GM18909 (cell line): ENCODE data around the gene CHST13.

Experiments
- ATAC-seq: cut with Tn5 transposase; IDR thresholded peaks from one replicate; pipeline ENCODE4 v1.9.1; 2021; ENCODE audit warnings: mild to moderate bottlenecking; ENCODE audit not compliant: unreplicated experiment, poor library complexity

The CHST13 gene

DNA sequence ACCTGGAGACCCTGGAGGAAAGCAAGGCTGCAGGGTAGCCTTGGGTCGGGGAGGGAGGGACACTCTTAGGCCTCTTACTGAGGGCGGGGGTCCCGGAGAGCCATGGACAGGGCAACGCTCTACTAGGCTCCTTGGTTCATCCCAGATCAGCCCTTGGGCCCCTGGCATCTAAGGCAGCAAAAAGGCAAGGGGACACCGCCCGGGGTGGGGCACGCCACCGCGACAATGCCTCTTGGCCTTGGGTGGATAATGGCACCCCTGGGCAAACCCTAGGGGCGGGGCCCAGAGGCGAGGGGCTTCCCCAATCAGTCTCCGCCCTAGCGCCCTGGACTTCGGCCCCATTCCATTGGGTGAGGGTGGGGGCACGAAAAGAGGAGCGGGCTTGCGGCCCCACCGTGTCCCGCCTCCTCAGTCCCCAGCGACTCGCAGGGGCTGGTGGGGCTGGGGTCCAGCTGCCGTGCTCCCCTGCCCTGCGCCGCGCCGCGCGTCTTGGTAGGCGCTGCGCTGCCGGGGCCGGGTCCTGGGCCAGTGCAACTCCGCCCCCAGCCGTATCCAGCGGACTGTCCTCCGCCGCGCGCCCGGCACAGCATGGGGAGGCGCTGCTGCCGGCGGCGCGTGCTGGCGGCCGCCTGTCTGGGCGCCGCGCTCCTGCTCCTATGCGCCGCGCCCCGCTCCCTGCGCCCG lies at the start of gene CHST13:
TSS of gene CHST13 (plus strand) at position 411 of the 684 bp plus-strand sequence. CDS start at position 589, 178 bp downstream.
- no peak for ATAC-seq

- ATAC-seq, result peak; percentile 24
These were observed 49.2 kb upstream of the CHST13 start for GRCh38 chr3:126474498-126475412.

GRCh38 chr3:126475413-126476114 lies 48.4 kb upstream of the CHST13 start, which contains the start of gene ZXDC:
TSS of gene ZXDC (minus strand) at chr3:126475891. CDS start at chr3:126475865, 26 bp downstream.
- ATAC-seq, result peak; percentile 89

DNA sequence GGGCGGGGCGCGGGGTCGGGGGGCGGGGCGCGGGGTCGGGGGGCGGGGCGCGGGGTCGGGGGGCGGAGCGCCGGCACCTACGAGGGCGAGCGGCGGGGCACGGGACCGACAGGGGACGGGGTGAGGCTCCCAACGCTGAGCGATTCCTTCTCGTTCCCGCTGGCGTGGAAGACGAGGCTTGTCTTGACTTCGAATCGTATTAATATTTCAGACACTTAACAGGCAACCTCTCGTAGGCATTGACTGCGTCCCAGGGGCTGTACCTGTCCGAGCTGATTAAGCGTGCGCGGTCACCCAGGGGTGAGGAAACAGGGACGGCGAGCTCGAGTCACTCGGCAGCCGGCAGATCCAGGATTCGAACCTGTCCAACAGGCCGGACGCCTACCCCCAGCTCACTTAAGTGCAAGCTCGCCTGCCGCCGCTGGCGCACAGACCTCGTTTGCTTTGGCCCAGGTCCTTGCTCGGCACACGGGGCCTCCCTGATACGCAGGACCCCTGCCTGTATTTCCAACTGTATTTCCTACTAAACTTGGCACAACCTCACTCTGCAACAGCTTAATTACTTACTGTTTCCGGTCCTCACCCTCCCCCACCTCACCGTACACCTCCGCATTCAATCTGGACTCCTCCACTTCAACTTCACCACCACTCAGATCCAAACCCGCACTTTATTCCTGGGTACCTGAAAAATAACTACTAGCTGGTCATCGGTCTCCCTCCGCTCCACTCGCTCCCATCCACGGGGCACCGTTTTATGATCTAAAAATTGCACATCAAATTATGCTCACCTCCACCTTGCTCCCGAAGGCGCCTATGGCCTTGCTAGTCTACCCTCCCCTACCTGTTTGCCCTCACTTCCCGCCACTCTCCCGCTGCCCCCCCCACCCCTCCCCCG lies 47.5 kb upstream of the CHST13 start:
- ATAC-seq, result peak; percentile 25

DNA sequence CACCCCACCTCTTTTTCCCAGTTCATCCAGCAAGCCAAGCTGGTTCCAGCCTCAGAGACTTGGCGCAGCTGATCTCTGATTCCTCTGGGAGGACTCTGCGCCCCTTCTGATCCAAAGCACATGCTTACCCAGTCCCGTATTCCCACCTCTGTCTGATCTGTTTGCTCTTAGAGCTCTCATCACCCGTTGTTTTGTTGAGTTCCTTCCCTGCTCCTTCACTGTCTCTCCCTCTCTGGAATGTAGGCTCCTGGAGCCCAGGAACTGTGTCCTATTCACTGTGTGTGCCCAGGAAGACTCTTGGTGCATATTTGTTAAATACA lies 46.9 kb upstream of the CHST13 start:
- no peak for ATAC-seq

GRCh38 chr3:126478581-126479310 lies 45.2 kb upstream of the CHST13 start:
- ATAC-seq, result no peak

DNA sequence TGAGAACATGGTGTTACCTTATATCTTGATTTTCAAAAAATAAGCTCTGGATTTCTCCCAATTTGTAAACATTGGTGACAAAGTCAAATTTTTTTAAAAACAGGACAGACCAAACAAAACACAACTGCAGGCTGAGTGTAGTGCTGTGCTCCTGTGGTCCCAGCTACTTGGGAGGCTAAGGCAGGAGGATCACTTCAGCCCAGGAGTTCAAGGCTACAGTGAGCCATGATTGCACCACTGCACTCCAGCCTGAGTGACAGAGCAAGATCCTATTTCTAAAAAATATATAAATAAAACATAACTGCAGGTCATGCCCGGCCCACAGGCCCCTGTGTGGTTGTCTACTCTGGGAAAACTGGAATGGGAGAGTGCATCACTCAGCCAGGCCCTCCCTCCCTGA lies 44.3 kb upstream of the CHST13 start:
- no peak for ATAC-seq

DNA sequence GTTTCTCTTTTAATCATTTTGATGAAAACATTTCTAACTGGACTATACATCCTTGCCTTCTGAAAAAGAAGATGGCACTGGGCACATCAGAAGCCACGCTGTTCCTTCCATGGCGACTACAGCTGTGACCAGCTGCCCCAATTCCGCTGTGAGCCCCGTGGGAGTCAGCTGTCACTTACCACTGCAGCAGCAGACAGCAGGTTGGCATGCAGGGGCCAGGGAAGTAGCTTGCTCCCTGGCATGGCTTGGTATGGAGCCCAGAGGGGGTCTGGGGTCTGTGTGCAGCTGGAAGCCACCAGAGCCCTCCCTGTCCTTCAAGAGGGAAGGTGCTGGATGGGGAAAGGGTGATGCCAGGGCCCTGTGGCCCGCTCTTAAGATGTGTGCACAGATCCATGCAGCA lies 43.7 kb upstream of the CHST13 start:
- ATAC-seq, result no peak

- no peak for ATAC-seq
These were observed 43.1 kb upstream of the CHST13 start for GRCh38 chr3:126480861-126481260.

DNA sequence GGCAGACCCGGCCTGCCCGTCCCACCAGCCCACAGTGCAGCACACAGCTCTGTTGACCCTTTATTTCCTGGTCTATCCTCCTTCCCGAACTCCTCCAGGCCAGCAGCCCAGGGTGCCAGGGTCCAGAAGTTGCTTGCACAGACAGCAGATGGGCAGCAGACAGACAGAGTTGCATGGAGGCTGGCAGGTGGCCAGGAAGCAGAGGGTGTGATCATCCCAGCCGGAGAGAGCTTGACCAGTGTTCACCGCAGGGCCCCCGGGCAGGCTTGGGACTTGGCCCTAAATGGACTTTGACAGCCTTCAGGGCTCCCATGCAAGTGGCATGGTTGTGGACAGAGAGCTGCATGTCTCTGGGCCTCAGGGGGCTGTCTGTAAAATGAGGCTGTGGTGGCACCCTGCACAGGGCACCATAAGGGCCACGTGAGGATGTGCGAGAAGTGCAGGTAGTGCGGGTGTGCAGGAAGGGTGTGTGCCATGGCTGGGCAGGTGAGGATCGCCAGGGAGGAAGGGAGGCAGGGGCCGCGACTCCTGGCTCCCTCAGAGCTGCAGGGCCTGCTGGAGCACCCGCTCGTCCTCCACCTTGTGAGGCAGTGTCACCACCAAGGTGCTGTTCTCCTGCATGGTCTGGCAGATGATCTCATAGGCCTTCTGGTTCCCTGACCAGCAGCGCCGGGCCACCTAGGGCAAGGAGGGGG lies 42.0 kb upstream of the CHST13 start:
- ATAC-seq, result no peak

DNA sequence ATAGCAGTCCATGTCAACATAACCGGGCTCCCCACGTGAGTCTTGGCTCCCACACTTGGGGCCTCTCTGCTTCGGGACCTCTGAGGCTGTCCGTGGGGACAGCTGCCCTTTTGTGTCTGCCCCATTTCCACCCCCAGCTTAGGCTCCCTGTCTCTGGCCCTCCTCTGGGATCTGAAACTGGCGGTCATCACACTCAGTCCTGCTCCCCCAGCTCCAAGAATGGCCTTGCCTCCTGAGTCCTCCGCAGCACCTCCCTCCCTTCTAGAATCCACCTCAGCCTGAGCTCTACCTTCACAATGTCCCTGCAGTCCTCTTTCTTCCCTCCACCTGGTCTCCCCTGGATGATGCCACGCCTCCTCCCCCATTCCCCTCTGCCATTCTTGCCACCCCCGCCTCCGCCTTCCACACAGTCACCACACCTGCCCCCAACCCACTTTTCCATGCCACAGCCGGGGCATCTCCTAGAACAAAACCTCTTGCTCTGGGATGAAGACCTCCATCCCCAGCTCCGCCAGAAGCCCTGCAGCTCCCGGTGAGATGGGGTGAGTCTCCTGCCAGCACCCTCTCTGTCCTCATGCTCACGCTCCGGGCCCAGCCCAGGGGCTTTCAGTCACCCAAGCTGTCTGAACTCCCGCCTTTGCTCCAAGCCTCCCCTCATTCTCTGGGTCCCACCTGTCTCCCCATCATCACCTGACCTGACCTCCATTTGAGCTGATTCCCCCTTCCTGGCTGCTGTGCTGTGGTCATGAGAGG lies 41.3 kb upstream of the CHST13 start:
- ATAC-seq, result no peak

- ATAC-seq, result no peak
These were observed 40.6 kb upstream of the CHST13 start for GRCh38 chr3:126483321-126483761.

DNA sequence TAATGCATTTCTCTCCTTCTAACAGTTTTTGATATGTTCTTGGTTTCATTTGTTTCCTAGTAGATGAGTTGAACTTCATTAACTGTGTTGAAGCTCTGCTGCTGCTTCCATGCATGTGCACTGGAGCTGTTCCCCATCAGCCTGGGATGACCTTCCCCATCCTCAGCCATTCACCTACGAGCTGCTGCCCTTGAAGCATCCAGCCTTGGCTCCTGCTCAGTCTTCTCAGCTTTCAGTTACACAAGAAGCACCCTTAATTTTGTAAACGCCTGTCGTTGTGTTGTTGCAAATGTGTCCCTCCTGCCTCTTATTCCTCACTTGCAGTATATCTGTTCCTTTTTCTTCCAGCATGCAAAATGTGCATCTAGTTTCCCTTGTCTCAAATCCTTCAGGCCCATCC lies 39.8 kb upstream of the CHST13 start:
- no peak for ATAC-seq

- no peak for ATAC-seq
These were observed 39.3 kb upstream of the CHST13 start for GRCh38 chr3:126484662-126485061.

- ATAC-seq, result no peak
These were observed 38.6 kb upstream of the CHST13 start for GRCh38 chr3:126485176-126485897.

DNA sequence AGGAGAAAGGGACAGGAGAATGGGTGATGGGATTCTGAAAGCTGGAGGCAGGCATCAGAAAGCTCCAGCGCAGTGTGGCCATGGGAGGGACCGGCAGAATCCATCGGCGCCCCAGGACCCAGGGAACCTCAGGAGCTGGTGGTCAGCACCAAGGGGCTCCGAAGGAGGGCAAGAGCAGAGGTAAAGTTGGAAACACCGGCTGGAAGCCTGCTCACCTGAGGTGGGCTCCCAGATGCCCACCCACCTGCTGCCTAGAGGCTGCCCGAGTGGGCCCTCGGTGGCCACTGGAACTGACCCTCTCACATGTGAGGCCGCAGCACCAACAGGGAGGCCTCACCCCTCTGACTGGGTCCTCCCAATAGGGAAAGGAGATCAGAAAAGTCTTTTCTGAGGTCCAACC lies 38.0 kb upstream of the CHST13 start:
- ATAC-seq, result no peak

GRCh38 chr3:126486360-126486847 lies 37.6 kb upstream of the CHST13 start:
- ATAC-seq, result no peak
